ENCODE results near the gene KRT7. TPM values are rescaled to one million over a fixed set of nuclear protein-coding genes. Genes with fewer than 3 reads are reported as not detected.

KRT7 gene
- total RNA-seq, 1 donor from 2014 or later, result not detected

- Histone ChIP-seq H3K4me3 (ENCODE audit: low read length in 3 of 3) (no peak overlapping the region), H3K27ac (ENCODE audit: low read depth, low read length) (no peak overlapping the region), H3K9me3 (ENCODE audit: control insufficient read depth in 3 of 3, low read length in 3 of 3) (no peaks in the 10 kb centered on the region), H3K4me1 (ENCODE audit: control insufficient read depth in 3 of 3, insufficient read depth in 3 of 3, low read length in 3 of 3) (peaks cover 2 to 16% (median 13%) of the 10 kb centered on the region in 3 donors), H3K36me3 (ENCODE audit: control insufficient read depth in 3 of 3, insufficient read depth in 3 of 3, low read length in 3 of 3) (no peaks in the 10 kb centered on the region), H3K9ac (ENCODE audit: low read depth in 1 of 3, low read length in 3 of 3) (no peak overlapping the region), H3K27me3 (ENCODE audit: control insufficient read depth in 3 of 3, insufficient read depth in 3 of 3, low read length in 3 of 3) (peaks cover 5 to 10% (median 7%) of the 10 kb centered on the region in 3 donors)
These were observed 12.6 kb upstream of the KRT7 start for GRCh38 chr12:52220477-52220876.

GRCh38 chr12:52221070-52221781, 11.8 kb upstream of the KRT7 start:
- no peaks in the 10 kb centered on the region for H3K9me3 ChIP-seq (ENCODE audit: control insufficient read depth in 3 of 3, low read length in 3 of 3)
- peaks cover 0 to 10% (median 8%) of the 10 kb centered on the region in 3 donors for H3K4me1 ChIP-seq (ENCODE audit: control insufficient read depth in 3 of 3, insufficient read depth in 3 of 3, low read length in 3 of 3)
- H3K36me3 ChIP-seq (ENCODE audit: control insufficient read depth in 3 of 3, insufficient read depth in 3 of 3, low read length in 3 of 3), result no peaks in the 10 kb centered on the region
- no peak overlapping the region for H3K27ac ChIP-seq (ENCODE audit: low read depth, low read length)
- H3K9ac ChIP-seq (ENCODE audit: low read depth in 1 of 3, low read length in 3 of 3), result no peak overlapping the region
- peaks cover 5 to 10% (median 7%) of the 10 kb centered on the region in 3 donors for H3K27me3 ChIP-seq (ENCODE audit: control insufficient read depth in 3 of 3, insufficient read depth in 3 of 3, low read length in 3 of 3)
- H3K4me3 ChIP-seq (ENCODE audit: low read length in 3 of 3), result no peak overlapping the region

GRCh38 chr12:52221912-52222457, 11.1 kb upstream of the KRT7 start:
- H3K36me3 ChIP-seq (ENCODE audit: control insufficient read depth in 3 of 3, insufficient read depth in 3 of 3, low read length in 3 of 3), result no peaks in the 10 kb centered on the region
- H3K9ac ChIP-seq (ENCODE audit: low read depth in 1 of 3, low read length in 3 of 3), result no peak overlapping the region
- peaks cover 5 to 10% (median 7%) of the 10 kb centered on the region in 3 donors for H3K27me3 ChIP-seq (ENCODE audit: control insufficient read depth in 3 of 3, insufficient read depth in 3 of 3, low read length in 3 of 3)
- H3K4me3 ChIP-seq (ENCODE audit: low read length in 3 of 3), result no peak overlapping the region
- H3K4me1 ChIP-seq (ENCODE audit: control insufficient read depth in 3 of 3, insufficient read depth in 3 of 3, low read length in 3 of 3), result peaks cover 0 to 4% (median 4%) of the 10 kb centered on the region in 3 donors
- H3K27ac ChIP-seq (ENCODE audit: low read depth, low read length), result no peak overlapping the region
- no peaks in the 10 kb centered on the region for H3K9me3 ChIP-seq (ENCODE audit: control insufficient read depth in 3 of 3, low read length in 3 of 3)

GRCh38 chr12:52222692-52223091, 10.4 kb upstream of the KRT7 start:
- Histone ChIP-seq H3K4me3 (ENCODE audit: low read length in 3 of 3) (no peak overlapping the region), H3K9ac (ENCODE audit: low read depth in 1 of 3, low read length in 3 of 3) (no peak overlapping the region), H3K27me3 (ENCODE audit: control insufficient read depth in 3 of 3, insufficient read depth in 3 of 3, low read length in 3 of 3) (peaks cover 5 to 10% (median 7%) of the 10 kb centered on the region in 3 donors), H3K36me3 (ENCODE audit: control insufficient read depth in 3 of 3, insufficient read depth in 3 of 3, low read length in 3 of 3) (no peaks in the 10 kb centered on the region), H3K9me3 (ENCODE audit: control insufficient read depth in 3 of 3, low read length in 3 of 3) (no peaks in the 10 kb centered on the region), H3K4me1 (ENCODE audit: control insufficient read depth in 3 of 3, insufficient read depth in 3 of 3, low read length in 3 of 3) (no peaks in the 10 kb centered on the region), H3K27ac (ENCODE audit: low read depth, low read length) (no peak overlapping the region)

GRCh38 chr12:52223406-52224039, 9.5 kb upstream of the KRT7 start:
- no peak overlapping the region for H3K27ac ChIP-seq (ENCODE audit: low read depth, low read length)
- no peaks in the 10 kb centered on the region for H3K36me3 ChIP-seq (ENCODE audit: control insufficient read depth in 3 of 3, insufficient read depth in 3 of 3, low read length in 3 of 3)
- H3K4me1 ChIP-seq (ENCODE audit: control insufficient read depth in 3 of 3, insufficient read depth in 3 of 3, low read length in 3 of 3), result no peaks in the 10 kb centered on the region
- peaks cover 5 to 10% (median 7%) of the 10 kb centered on the region in 3 donors for H3K27me3 ChIP-seq (ENCODE audit: control insufficient read depth in 3 of 3, insufficient read depth in 3 of 3, low read length in 3 of 3)
- H3K9me3 ChIP-seq (ENCODE audit: control insufficient read depth in 3 of 3, low read length in 3 of 3), result no peaks in the 10 kb centered on the region
- H3K4me3 ChIP-seq (ENCODE audit: low read length in 3 of 3), result no peak overlapping the region
- H3K9ac ChIP-seq (ENCODE audit: low read depth in 1 of 3, low read length in 3 of 3), result no peak overlapping the region

- no peaks in the 10 kb centered on the region for H3K4me1 ChIP-seq (ENCODE audit: control insufficient read depth in 3 of 3, insufficient read depth in 3 of 3, low read length in 3 of 3)
- H3K27ac ChIP-seq (ENCODE audit: low read depth, low read length), result no peak overlapping the region
- H3K36me3 ChIP-seq (ENCODE audit: control insufficient read depth in 3 of 3, insufficient read depth in 3 of 3, low read length in 3 of 3), result no peaks in the 10 kb centered on the region
- H3K4me3 ChIP-seq (ENCODE audit: low read length in 3 of 3), result no peak overlapping the region
- H3K9ac ChIP-seq (ENCODE audit: low read depth in 1 of 3, low read length in 3 of 3), result no peak overlapping the region
- peaks cover 5 to 10% (median 7%) of the 10 kb centered on the region in 3 donors for H3K27me3 ChIP-seq (ENCODE audit: control insufficient read depth in 3 of 3, insufficient read depth in 3 of 3, low read length in 3 of 3)
- H3K9me3 ChIP-seq (ENCODE audit: control insufficient read depth in 3 of 3, low read length in 3 of 3), result no peaks in the 10 kb centered on the region
These were observed 8.9 kb upstream of the KRT7 start for GRCh38 chr12:52224151-52224550.

GRCh38 chr12:52225752-52226151, 7.3 kb upstream of the KRT7 start:
- no peak overlapping the region for H3K9ac ChIP-seq (ENCODE audit: low read depth in 1 of 3, low read length in 3 of 3)

GRCh38 chr12:52226446-52226845, 6.6 kb upstream of the KRT7 start:
- Histone ChIP-seq H3K27me3 (ENCODE audit: control insufficient read depth in 3 of 3, insufficient read depth in 3 of 3, low read length in 3 of 3) (peaks cover 7 to 9% (median 8%) of the 10 kb centered on the region in 3 donors), H3K4me3 (ENCODE audit: low read length in 3 of 3) (no peak overlapping the region), H3K36me3 (ENCODE audit: control insufficient read depth in 3 of 3, insufficient read depth in 3 of 3, low read length in 3 of 3) (no peaks in the 10 kb centered on the region), H3K4me1 (ENCODE audit: control insufficient read depth in 3 of 3, insufficient read depth in 3 of 3, low read length in 3 of 3) (peaks cover 9 to 11% (median 11%) of the 10 kb centered on the region in 3 donors), H3K9ac (ENCODE audit: low read depth in 1 of 3, low read length in 3 of 3) (no peak overlapping the region), H3K9me3 (ENCODE audit: control insufficient read depth in 3 of 3, low read length in 3 of 3) (no peaks in the 10 kb centered on the region), H3K27ac (ENCODE audit: low read depth, low read length) (no peak overlapping the region)

More at GRCh38 chr12:52225752-52226151, 7.3 kb upstream of the KRT7 start:
- H3K36me3 ChIP-seq (ENCODE audit: control insufficient read depth in 3 of 3, insufficient read depth in 3 of 3, low read length in 3 of 3), result no peaks in the 10 kb centered on the region
- H3K27ac ChIP-seq (ENCODE audit: low read depth, low read length), result no peak overlapping the region
- H3K9me3 ChIP-seq (ENCODE audit: control insufficient read depth in 3 of 3, low read length in 3 of 3), result no peaks in the 10 kb centered on the region
- peaks cover 7 to 10% (median 9%) of the 10 kb centered on the region in 3 donors for H3K27me3 ChIP-seq (ENCODE audit: control insufficient read depth in 3 of 3, insufficient read depth in 3 of 3, low read length in 3 of 3)
- no peak overlapping the region for H3K4me3 ChIP-seq (ENCODE audit: low read length in 3 of 3)
- H3K4me1 ChIP-seq (ENCODE audit: control insufficient read depth in 3 of 3, insufficient read depth in 3 of 3, low read length in 3 of 3), result peaks cover 3 to 5% (median 4%) of the 10 kb centered on the region in 3 donors

- Histone ChIP-seq H3K4me1 (ENCODE audit: control insufficient read depth in 3 of 3, insufficient read depth in 3 of 3, low read length in 3 of 3) (peaks cover 17 to 22% (median 19%) of the 10 kb centered on the region in 3 donors), H3K27ac (ENCODE audit: low read depth, low read length) (no peak overlapping the region), H3K9me3 (ENCODE audit: control insufficient read depth in 3 of 3, low read length in 3 of 3) (no peaks in the 10 kb centered on the region), H3K9ac (ENCODE audit: low read depth in 1 of 3, low read length in 3 of 3) (no peak overlapping the region), H3K36me3 (ENCODE audit: control insufficient read depth in 3 of 3, insufficient read depth in 3 of 3, low read length in 3 of 3) (no peaks in the 10 kb centered on the region), H3K4me3 (ENCODE audit: low read length in 3 of 3) (no peak overlapping the region), H3K27me3 (ENCODE audit: control insufficient read depth in 3 of 3, insufficient read depth in 3 of 3, low read length in 3 of 3) (peaks cover 11 to 16% (median 13%) of the 10 kb centered on the region in 3 donors)
These were observed 5.4 kb upstream of the KRT7 start for GRCh38 chr12:52227606-52228166.
